Head of caudate nucleus (tissue), 42 donors: ENCODE data around the gene TP53I13.

Experiments used
- DNase-seq, 42 donors: peaks; one replicate each; pipeline versions ENCODE4 v3.0.0 to v3.0.0-alpha.2; 2020 to 2021; ENCODE audit warnings: mixed read lengths in 7 of 42
- intact Hi-C: fragments of 100-400 bp; cut with DNase I; formaldehyde crosslinking; loops from one replicate; pipeline ENCODE4 v1.15.0; 2022

The TP53I13 gene

DNA sequence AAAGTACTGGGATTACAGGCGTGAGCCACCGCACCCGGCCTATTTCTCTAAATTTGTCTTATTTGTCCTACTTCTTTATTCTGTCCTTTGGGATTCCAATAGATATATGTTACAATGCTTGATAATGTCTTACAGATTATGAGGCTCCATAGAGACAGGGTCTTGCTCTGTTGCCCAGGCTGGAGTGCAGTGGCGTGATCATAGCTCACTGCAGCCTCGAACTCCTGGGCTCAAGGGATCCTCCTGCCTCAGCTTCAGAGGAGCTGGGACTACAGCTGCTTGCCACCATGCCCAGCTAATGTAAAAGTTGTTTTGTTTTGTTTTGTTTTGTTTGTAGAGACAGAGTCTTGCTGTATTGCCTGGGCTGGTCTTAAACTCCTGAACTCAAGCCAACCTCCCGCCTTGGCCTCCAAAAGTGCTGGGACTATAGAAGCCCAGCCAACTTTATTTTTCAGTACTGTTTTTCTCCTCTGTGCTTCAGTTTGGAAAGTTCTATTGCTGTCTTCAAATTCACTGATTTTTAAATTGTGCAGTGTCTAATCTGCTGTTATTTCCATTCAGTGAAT is 34.7 kb downstream of the TP53I13 start:
- intact Hi-C loops, result no loop called here
- no peak for DNase-seq

DNA sequence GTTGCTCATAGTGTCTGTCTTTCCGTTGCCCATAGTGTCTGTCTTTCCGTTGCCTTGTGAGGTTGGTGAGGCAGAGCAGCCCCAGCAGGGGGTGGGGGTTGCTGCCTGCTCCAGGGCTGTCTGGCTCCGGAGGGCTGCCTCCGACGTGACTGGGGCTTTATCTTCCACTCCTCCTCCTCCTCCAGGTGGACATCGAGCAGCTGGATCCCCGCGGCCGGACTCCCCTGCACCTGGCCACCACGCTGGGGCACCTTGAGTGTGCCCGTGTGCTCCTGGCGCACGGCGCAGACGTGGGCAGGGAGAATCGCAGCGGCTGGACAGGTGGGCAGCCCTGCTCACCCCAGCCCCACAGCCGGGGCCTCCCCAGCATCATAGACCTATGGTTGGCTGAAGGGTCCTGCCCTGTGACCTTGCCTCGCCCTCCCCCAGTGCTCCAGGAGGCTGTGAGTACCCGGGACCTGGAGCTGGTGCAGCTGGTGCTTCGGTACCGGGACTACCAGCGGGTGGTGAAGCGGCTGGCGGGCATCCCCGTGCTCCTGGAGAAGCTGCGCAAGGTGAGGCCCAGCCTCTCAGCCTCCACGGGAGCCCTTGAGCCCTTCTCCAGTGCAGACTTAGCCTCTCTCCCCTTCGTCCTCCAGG is 39.2 kb downstream of the TP53I13 start:
- DNase-seq, result no peak
- intact Hi-C loops, result no loop called here

DNA sequence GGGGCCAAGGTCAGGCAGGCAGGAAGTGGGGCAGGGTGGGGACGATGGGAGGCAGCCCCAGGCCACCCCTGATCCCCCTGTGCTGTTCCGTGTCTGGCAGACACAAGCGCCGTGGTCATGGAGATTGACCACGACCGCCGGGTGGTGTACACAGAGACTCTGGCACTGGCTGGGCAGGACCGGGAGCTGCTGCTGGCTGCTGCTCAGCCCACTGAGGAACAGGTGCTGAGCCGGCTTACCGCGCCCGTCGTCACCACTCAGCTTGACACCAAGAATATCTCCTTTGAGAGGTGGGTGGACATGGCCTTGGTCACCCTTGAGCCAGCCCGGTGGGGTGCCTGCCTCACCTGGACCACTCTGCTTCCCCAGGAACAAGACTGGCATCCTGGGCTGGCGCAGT is 40.5 kb downstream of the TP53I13 start:
- DNase-seq, result peak in 1 of 42 donors; percentile 16
- intact Hi-C loops, result no loop called here

DNA sequence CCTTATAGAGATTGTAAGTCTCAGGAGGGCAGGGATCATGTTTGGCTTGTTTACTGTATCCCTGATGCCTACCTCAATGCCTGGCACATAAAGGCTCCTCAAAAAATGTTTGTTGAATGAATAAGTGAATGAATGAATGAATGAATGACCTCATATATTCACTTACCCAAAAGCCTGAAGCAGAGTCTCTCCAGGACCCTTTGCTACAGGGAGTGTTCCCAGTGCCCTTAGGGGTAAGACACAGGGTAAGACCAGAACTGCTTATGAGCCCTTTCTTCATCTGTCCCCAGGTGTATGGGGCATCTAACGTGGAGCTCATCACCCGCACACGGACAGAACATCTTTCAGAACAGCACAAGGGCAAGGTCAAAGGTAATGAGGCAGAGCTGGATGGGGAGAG is 41.9 kb downstream of the TP53I13 start:
- intact Hi-C loops, result no loop called here
- peak in 1 of 42 donors; percentile 0 for DNase-seq

DNA sequence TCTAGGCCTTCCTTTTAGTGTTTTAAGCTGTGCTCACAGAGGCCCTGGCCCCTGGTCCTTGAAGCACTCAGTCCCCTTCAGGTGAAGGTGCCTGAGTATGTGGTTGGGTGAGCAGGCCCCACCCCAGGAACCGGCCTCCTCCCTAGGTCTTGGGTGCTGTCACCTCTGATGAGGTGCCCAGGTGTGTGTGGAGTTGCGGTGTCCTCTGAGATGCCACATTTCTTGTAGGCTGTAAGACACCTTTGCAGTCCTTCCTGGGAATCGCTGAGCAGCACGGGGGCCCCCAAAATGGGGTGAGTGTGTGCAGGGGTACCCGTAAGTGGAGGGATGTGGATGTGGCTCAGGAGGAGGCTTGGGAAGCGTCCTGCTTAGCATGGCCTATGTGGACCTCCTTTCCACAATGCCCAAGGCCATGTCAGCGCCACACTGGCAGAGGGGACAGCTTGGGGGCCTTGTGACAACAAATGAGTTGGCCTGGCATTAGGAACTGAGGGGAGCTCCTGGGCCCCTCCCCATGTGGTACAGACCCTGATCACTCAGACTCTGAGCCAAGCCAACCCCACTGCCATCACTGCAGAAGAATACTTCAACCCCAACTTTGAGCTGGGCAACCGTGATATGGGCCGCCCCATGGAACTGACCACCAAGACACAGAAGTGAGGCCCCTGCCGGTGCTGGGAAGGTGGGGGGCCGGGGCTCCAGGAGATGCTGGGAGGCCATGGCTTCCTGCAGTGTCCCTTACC is 43.0 kb downstream of the TP53I13 start:
- intact Hi-C loops, result no loop called here

DNA sequence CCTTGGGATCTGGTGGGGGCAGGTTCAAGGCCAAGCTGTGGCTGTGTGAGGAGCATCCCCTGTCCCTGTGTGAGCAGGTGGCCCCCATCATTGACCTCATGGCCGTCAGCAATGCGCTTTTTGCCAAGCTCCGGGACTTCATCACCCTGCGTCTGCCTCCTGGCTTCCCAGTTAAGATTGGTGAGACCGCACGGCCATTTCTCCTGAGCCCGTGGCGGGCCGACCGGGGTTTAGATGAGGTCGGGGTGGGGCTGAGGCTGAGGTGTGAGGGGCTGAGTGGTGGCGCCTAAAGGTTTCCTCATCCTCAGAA is 43.5 kb downstream of the TP53I13 start:
- intact Hi-C loops, result no loop called here
- DNase-seq, result no peak

More for the DNA sequence above, 43.0 kb downstream of the TP53I13 start:
- peak in 1 of 42 donors; percentile 28 for DNase-seq

DNA sequence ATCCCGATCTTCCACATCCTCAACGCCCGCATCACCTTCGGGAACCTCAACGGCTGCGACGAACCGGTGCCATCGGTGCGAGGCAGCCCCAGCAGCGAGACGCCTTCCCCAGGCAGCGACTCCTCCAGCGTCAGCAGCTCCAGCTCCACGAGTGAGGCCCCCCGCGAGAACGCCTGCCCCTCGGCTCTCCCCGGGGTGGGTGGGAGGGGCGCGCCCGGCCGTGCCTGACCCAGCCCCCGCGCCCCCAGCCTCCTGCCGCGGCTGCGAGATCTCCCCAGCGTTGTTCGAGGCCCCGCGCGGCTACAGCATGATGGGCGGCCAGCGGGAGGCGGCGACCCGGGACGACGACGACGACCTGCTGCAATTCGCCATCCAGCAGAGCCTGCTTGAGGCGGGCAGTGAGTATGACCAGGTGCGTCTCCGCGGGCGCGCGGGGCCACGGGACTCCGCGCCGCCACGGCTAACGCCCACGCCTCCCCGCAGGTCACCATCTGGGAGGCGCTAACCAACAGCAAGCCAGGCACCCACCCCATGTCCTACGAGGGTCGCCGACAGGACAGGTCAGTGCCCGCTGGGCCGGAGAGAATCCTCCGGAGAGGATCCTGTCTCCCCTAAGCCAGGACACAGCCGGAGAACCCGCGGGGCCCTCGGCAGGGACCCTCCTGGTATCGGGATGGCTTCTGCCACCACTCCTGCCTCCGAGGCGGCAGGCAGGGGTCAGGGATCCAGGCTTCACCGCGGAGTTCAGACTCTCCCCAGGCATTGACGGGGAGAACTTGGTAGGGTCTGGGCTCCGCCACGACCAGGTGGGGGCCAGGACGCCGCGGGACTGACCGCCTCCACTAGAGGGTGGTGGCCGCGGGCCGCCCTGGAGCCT is 44.1 kb downstream of the TP53I13 start:
- intact Hi-C loops, result no loop called here
- peak in 3 of 42 donors; percentile 5 to 45 (median 28) for DNase-seq

DNA sequence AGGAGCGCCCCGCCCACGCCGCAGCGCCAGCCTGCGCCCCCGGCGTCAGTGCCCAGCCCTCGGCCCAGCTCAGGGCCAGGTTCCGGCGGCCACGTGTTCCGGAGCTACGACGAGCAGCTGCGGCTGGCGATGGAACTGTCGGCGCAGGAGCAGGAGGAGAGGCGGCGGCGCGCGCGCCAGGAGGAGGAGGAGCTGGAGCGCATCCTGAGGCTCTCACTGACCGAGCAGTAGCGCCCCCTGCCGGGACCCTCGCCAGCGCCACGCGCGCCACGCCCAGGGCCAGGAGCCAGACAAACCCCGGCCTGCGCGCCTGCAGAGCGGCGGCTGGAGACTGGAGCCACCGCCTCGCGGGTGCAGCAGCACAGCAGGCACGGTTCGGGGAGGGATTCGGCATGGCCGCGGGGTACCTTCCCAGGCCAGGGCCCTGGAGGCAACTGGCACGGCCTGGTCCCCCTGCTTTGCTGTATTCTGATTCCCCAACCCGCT is 44.9 kb downstream of the TP53I13 start:
- intact Hi-C loops, result no loop called here
- peak; percentile 86 to 98 (median 95) for DNase-seq

DNA sequence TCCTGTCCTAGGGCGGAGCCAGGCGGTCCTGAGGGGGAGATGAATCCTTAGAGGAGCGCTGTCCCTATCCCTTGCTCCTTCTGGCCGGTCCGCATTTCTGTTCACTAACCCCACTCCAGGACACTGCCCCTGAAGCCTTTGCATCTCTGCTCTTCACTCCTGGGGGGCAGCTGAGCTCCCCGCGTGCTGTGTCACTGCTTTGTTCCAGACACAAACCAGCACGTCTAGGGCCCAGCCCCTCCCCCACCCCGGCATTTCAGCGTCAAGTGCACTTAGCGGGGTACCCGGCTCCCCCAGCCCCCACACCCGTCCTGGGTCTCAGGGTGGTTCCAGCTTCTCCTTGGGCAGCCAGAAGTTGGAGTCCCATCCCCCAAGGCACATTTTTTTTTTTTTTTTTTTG is 45.4 kb downstream of the TP53I13 start:
- DNase-seq, result peak in 2 of 42 donors; percentile 36 to 38
- intact Hi-C loops, result no loop called here

DNA sequence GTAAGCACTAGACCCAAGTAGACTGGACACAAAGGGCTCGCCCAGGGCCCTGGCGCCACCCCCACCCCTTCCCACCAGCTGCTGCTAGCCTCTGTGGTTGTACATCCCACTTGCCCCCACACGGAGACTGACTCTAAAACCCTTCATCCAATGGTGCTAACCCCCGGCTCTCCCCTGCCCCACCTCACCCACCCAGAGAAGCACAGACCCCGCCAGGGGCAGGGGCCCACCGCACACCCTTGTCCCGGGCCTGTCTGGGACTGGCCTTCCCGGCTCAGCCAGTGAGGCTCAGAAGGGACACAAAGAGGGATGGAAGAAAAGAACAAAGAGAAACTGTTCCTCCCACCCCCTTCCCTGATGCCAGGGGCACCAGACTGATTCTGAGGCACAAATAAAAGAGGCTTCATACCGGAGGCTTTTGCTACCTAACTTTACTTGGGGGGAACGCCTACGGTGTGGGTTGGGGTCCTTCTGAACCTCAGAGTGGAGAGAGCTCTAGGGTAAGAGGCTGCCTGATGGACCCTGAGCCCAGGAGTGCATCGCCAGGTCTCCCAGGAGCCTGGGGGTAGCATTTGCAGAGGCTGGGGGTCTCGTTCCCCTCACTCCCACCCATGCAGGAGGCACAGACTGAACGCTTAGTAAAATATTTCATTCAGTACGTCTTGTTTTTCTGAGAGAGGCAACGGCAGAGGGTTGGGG is 46.0 kb downstream of the TP53I13 start:
- intact Hi-C loops, result loop anchor here (5.0 kb wide), 1 partner anchor 318 kb away; the partner anchor contains the start of gene SSH2

DNA sequence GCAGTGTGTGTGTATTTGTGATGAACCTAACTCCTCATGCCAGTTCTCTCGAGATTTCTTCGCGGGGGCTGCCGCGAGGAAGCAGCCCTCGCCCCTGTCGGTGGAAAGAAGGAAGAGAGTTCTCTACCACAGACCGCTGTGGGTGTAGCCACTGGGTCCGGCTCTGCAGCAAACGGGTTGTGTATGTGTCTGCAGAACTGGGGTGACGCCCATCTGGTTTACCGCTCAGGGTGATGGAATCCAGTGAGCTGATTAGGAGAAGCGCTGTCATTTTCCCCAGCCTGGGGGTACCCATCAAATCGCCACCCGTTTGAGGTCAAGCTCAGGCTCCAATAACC is 46.5 kb downstream of the TP53I13 start:
- peak in 29 of 42 donors; percentile 29 to 72 (median 52) for DNase-seq
- intact Hi-C loops, result loop anchor here (5.0 kb wide), 1 partner anchor 317 kb away; the partner anchor contains the start of gene SSH2

More for the DNA sequence above, 46.0 kb downstream of the TP53I13 start:
- peak in 23 of 42 donors; percentile 15 to 74 (median 58) for DNase-seq

DNA sequence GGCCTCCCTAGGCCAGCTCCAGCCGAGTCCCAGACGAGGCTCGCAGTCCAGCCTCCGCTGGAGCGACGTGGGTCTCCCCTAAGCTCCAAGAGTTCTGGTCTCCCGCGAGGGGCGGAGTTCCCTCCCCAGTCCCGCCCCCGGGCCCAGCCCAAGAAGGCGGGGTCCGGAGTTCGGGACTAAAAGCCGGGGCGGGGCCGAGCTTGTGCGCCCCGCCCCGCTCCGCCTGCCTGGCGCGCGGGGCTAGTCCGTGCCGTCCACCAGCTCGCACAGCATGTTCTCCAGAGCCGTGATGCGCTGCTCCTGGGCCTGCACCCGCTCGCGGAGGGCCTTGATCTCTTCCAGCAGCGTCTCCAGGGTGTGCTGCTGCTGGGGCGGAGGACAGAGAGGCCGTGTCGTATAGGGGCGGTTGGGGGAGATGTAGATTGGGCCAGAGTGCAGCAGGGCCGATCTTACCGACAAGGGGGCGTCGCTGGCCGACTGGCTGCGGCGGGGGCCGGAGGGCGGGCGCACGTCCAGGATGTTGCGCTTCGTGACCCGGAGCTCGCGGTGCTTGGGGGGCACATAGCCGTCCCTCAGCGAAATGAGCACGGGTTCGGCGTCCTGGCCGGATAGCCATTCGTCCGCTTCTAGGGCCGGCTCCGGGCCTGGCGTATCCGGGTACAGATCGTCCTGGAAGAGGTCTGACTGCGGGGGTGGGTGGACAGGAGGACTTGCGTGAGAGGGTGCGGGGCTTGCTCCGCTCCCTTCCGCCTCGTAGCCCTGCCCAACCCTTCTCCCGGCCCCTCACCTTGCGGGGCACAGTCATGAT is 47.2 kb downstream of the TP53I13 start:
- DNase-seq, result peak; percentile 82 to 97 (median 95)
- intact Hi-C loops, result loop anchor here (5.0 kb wide), 1 partner anchor 317 kb away; the partner anchor contains the start of gene SSH2

DNA sequence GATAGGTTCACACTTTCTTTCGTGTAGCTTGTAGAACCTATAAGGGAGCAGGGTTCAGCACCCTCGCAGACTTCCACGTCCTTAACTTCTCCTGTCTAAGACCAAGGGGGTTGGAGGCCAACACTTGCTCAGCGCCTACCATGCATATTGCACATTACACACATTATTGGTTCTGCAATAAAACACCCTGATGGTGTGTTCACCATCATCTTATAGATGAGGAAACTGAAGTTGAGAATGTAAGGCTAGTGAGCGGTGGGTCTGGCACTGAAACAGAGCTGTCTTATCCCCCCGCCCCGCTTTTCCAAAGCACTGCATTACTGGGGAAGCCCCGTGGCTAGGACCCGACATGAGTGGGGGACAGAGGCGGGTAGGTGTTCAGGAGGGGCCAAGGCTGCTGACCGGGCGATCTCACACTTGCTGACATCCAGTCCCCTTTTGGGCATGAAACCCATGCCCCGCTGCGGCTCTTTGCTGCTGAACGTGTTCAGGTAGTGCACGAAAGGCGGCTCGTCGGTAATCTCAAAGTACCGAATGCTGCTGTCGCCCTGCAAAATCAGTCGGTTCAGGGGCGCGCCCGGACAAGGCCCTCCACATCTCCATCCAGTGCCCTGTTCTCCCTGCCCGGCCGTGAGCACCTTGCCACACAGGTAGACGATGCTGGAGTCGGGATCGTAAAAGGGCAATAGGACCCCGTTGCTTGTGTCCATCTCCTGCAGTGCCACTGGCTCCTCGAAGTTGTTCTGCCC is 48.0 kb downstream of the TP53I13 start:
- peak in 5 of 42 donors; percentile 16 to 51 (median 43) for DNase-seq
- intact Hi-C loops, result loop anchor here (5.0 kb wide), 1 partner anchor 316 kb away; the partner anchor contains the start of gene SSH2

DNA sequence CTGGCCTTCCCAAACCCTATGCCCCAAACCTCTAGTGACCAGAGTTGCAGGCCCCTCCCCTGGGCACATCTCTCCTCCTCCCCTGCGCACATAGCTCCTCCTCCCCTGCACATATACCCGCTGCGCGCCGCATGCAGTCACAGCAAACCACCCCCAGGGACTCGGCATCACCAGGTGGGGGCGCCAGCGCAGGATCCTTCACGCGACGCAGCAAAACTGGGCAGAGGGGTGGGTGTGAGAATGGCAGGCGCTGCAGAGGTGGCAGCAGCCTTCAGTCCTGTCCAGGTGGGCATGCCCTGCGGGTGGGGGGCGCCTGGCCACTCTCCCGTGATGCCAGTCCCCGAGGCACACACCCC is 48.6 kb downstream of the TP53I13 start:
- peak; percentile 78 to 96 (median 91) for DNase-seq
- intact Hi-C loops, result loop anchor here (5.0 kb wide), 1 partner anchor 315 kb away; the partner anchor contains the start of gene SSH2

DNA sequence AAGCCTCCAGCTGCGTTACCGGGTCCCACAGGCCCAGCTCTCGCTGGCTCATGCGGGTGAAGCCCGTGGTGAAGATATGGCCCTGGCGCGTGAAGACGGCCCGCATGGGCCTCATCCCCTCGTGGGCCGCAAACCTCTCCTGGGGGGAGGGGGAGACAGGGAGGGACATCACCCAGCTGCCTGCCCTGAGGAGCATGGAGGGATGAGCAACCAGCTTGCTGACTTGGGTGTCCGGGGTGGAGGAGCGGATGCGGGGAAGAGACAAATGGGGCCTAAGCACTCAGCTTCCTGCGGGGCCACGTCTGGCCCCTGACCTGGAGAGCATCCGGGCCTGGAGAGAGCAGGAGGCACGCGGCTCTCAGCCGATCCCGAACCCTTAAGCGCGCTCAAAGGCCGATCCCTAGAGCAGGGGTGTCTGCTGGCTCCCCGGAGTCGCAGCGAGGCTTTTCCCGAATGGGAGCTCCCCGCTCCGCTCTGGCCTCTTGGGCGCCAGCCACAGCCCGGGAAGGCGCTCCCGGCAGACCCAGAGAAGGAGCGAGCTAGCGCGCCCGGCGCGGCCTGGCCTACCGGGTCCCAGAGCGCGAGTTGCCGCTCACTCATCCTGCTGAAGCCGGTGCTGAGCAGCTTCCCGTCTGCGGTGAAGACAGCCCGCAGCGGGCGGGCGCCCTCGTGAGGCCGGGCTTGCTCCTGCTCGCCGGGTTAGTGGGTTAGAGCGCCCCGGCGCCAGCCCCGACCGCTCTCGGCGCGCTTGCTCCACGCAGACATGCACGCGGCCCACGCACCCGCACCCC is 49.2 kb downstream of the TP53I13 start:
- peak; percentile 55 to 93 (median 85) for DNase-seq
- intact Hi-C loops, result loop anchor here (5.0 kb wide), 1 partner anchor 315 kb away; the partner anchor contains the start of gene SSH2
